SU-DHL-6 (cell line): ENCODE results near the gene ABR.
A peak's percentile ranks its signal among the peaks of the same experiment; 100 is the strongest.

Experiments
- H2AFZ ChIP-seq: fragments of 200-600 bp; sonication (generic); 2 replicates; pipeline ENCODE4 v1.6.1; 2014; ENCODE audit warnings: low read depth, mild to moderate bottlenecking, moderate library complexity, mixed read lengths, antibody characterized with exemption, low read length; ENCODE audit not compliant: severe bottlenecking
- H3F3A ChIP-seq: fragments of 200-600 bp; shearing (Covaris generic); 2 replicates; pipeline ENCODE4 v1.6.0; 2016; ENCODE audit warnings: antibody characterized with exemption, mild to moderate bottlenecking; ENCODE audit not compliant: insufficient read depth
- H3K27ac ChIP-seq: fragments of 200-600 bp; sonication (generic); 2 replicates; pipeline ENCODE4 v1.5.1; 2016; ENCODE audit warnings: low read depth, mild to moderate bottlenecking, low read length, moderate library complexity, mixed read lengths
- H3K27me3 ChIP-seq: fragments of 200-600 bp; sonication (generic), shearing (Covaris generic); 2 replicates; pipeline ENCODE4 v1.6.0; 2014; ENCODE audit warnings: mild to moderate bottlenecking, low read length
- H3K36me3 ChIP-seq: fragments of 200-600 bp; sonication (generic); 2 replicates; pipeline ENCODE4 v1.6.1; 2014; ENCODE audit warnings: mild to moderate bottlenecking, low read length, mixed read lengths
- H3K4me2 ChIP-seq: fragments of 300-600, 200-600 bp; shearing (Covaris generic), sonication (generic); 2 replicates; pipeline ENCODE4 v1.6.0; 2014; ENCODE audit warnings: low read length, low read depth, mild to moderate bottlenecking; ENCODE audit not compliant: poor library complexity, severe bottlenecking
- H3K4me3 ChIP-seq: fragments of 200-600 bp; sonication (generic); 2 replicates; pipeline ENCODE4 v1.5.1; 2014; ENCODE audit warnings: antibody characterized with exemption, low read length, mild to moderate bottlenecking, mixed read lengths; ENCODE audit not compliant: insufficient read depth, poor library complexity, severe bottlenecking
- H3K79me2 ChIP-seq: fragments of 200-600 bp; sonication (generic); 2 replicates; pipeline ENCODE4 v1.6.1; 2014; ENCODE audit warnings: mild to moderate bottlenecking, low read length, moderate library complexity; ENCODE audit not compliant: insufficient read depth
- H3K9ac ChIP-seq: fragments of 200-600 bp; sonication (generic); 2 replicates; pipeline ENCODE4 v1.7.0; 2014; ENCODE audit warnings: mild to moderate bottlenecking, low read length
- H3K9me2 ChIP-seq: fragments of 200-600 bp; sonication (generic); replicated peaks from 2 replicates; pipeline ENCODE4 v1.6.1; 2014; ENCODE audit warnings: low read length; ENCODE audit not compliant: insufficient read depth
- H3K9me3 ChIP-seq: fragments of 200-600 bp; sonication (generic); 2 replicates; pipeline ENCODE4 v1.6.1; 2014; ENCODE audit warnings: low read length, mixed read lengths; ENCODE audit not compliant: insufficient read depth
- H4K20me1 ChIP-seq: fragments of 200-600 bp; sonication (generic); 2 replicates; pipeline ENCODE4 v1.6.1; 2014; ENCODE audit warnings: low read depth, mild to moderate bottlenecking, antibody characterized with exemption, low read length, moderate library complexity, mixed read lengths
- EZH2phosphoT487 ChIP-seq: fragments of 200-600 bp; sonication (generic), shearing (Covaris generic); conservative IDR thresholded peaks from 2 replicates; pipeline ENCODE4 v1.6.1; 2018; ENCODE audit warnings: mild to moderate bottlenecking, antibody characterized with exemption, low read length, moderate library complexity, mixed read lengths
- TF ChIP-seq, protein P1 (sequence below): fragments of 200-600 bp; sonication (generic); IDR thresholded peaks from one replicate; pipeline ENCODE4 v1.5.1; 2017; ENCODE audit warnings: antibody characterized with exemption, mild to moderate bottlenecking, low read length, moderate library complexity; ENCODE audit not compliant: insufficient read depth, poor library complexity, severe bottlenecking

The ABR gene

DNA sequence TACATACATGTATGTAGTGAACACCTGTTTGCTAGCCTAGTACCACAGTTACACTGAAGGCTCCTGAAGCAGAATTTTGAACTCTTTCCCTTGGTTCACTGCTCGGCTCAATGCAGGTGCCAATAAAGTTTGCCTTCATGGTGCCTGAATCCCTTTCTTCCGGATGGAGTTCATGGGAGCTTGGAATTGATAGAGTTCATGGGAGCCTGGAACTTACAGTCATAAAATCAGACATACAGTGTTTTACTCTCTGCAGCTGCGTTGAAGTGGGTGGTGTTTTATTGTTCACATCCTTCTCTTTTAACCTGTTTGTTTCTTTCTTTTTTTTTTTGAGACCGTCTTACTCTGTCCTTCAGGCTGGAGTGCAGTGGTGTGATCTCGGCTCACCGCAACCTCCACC is 29.2 kb upstream of the ABR start:
- no peak overlapping the region for H3K4me2 ChIP-seq
- H3K27me3 ChIP-seq: no peaks in the 10 kb centered on the region
- H3K79me2 ChIP-seq: peaks cover 69% of the 10 kb centered on the region
- no peak overlapping the region for H2AFZ ChIP-seq
- H3K36me3 ChIP-seq: no peaks in the 10 kb centered on the region
- no peaks in the 10 kb centered on the region; the same call in 1 of the 2 replicates for H4K20me1 ChIP-seq
- TF ChIP-seq EZH2phosphoT487: no peak
- TF ChIP-seq, protein P1, sequence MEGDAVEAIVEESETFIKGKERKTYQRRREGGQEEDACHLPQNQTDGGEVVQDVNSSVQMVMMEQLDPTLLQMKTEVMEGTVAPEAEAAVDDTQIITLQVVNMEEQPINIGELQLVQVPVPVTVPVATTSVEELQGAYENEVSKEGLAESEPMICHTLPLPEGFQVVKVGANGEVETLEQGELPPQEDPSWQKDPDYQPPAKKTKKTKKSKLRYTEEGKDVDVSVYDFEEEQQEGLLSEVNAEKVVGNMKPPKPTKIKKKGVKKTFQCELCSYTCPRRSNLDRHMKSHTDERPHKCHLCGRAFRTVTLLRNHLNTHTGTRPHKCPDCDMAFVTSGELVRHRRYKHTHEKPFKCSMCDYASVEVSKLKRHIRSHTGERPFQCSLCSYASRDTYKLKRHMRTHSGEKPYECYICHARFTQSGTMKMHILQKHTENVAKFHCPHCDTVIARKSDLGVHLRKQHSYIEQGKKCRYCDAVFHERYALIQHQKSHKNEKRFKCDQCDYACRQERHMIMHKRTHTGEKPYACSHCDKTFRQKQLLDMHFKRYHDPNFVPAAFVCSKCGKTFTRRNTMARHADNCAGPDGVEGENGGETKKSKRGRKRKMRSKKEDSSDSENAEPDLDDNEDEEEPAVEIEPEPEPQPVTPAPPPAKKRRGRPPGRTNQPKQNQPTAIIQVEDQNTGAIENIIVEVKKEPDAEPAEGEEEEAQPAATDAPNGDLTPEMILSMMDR: no peak
- peaks cover 30% of the 10 kb centered on the region for H3F3A ChIP-seq
- H3K9me3 ChIP-seq: no peaks in the 10 kb centered on the region
- H3K9ac ChIP-seq: no peak overlapping the region
- H3K4me3 ChIP-seq: no peak overlapping the region
- no peaks in the 10 kb centered on the region for H3K9me2 ChIP-seq
- H3K27ac ChIP-seq: 0 out of 2 replicates have a peak overlapping the region, but pooled peaks have one; percentile 23

DNA sequence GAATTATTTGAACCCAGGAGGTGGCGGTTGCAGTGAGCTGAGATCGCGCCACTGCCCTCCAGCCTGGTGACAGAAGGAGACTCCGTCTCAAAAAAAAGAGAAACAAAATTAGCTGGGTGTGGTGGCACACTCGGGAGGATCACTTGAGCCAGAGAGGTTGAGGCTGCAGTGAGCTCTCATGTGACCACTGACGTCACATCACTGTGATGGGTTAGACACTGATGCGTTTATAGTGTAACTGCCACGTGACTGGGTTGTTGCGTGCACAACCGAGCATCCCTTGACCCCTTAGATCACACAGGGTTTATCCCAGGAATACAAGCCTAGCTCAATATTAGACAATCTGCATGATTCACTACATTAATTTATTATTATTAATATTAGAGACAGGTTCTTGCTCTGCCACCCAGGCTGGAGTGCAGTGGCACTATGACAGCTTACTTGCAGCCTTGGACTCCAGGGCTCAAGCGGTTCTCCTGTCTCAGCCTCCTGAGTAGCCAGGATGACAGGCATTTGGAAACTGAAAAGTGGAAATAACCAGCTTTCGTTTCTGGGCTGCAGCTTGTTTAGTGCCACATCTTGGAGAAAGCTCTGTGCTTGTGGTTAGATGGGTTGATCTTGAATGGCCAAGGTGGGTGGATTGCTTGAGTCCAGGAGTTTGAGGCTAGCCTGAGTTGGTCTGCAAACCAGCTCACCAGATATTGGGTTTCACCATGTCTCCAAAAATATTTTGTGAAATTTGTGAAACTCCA is 26.4 kb upstream of the ABR start:
- TF ChIP-seq EZH2phosphoT487: no peak
- TF ChIP-seq, protein P1: no peak
- H3K27me3 ChIP-seq: no peaks in the 10 kb centered on the region
- no peak overlapping the region for H2AFZ ChIP-seq
- no peaks in the 10 kb centered on the region; the same call in 1 of the 2 replicates for H4K20me1 ChIP-seq
- no peaks in the 10 kb centered on the region for H3K9me2 ChIP-seq
- H3K36me3 ChIP-seq: no peaks in the 10 kb centered on the region
- no peaks in the 10 kb centered on the region for H3K9me3 ChIP-seq
- peaks cover 34% of the 10 kb centered on the region for H3F3A ChIP-seq
- peak overlapping the region; percentile 26; the same call in 1 of the 2 replicates for H3K27ac ChIP-seq
- no peak overlapping the region for H3K4me3 ChIP-seq
- H3K79me2 ChIP-seq: peaks cover 59% of the 10 kb centered on the region
- no peak overlapping the region for H3K9ac ChIP-seq
- no peak overlapping the region for H3K4me2 ChIP-seq

DNA sequence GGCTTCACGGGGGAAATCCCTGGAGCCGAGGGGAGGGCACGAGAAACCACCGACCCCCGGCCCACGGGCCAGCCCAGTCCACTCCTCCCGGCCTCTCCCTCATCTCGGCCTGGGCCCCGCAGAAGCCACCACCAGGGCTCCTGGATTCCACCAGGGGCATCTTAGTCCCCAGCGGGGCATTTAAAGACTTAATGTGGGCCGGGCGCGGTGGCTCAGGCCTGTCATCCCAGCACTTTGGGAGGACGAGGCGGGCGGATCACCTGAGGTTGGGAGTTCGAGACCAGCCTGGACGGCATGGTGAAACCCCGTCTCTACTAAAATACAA is 24.1 kb upstream of the ABR start:
- Histone ChIP-seq H3K9me2 (no peaks in the 10 kb centered on the region), H4K20me1 (no peaks in the 10 kb centered on the region; the same call in 1 of the 2 replicates), H3K27ac (no peak overlapping the region), H3K4me2 (no peak overlapping the region), H3K4me3 (no peak overlapping the region), H3K9me3 (no peaks in the 10 kb centered on the region), H3K79me2 (peaks cover 46% of the 10 kb centered on the region), H2AFZ (no peak overlapping the region), H3K36me3 (no peaks in the 10 kb centered on the region), H3K9ac (no peak overlapping the region), H3K27me3 (no peaks in the 10 kb centered on the region), H3F3A (peaks cover 53% of the 10 kb centered on the region)
- no peak for TF ChIP-seq EZH2phosphoT487
- TF ChIP-seq, protein P1: no peak
